CD4-positive, alpha-beta T cell treated with Interleukin-21 for 1 hour (primary cell): ENCODE data around the gene CDA.
"Not testable (repeated sequence)": the region's sequence is repeated elsewhere in the genome, so short reads cannot be mapped to it uniquely, and the experiment has no call there.

Experiments used
- DNase-seq: peaks from one replicate; pipeline ENCODE4 v3.0.0-alpha.2; 2020

Gene CDA

DNA sequence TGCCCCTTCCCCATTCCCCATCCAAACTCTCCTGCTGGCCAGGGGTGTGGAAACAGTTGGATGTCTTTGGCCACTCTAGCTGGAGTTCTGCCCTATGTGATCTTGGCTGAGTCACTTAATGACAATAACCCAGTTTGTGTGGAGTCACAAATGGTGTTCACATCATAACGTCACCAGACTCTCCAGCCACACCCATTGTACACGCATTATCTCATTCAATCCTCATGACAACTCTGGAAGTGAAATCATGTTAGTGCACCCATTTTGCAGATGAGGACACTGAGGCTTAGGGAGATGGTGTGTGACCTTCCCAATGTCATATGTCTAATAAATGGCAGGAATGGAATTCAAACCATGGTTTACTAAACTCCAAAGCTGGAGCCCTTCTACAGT lies 1.2 kb upstream of the CDA start:
- DNase-seq = no peak

GRCh38 chr1:20589331-20590278 lies 708 bp downstream of the CDA start:
- DNase-seq = no peak

- no peak for DNase-seq
These were observed 1.4 kb downstream of the CDA start for GRCh38 chr1:20590306-20590777.

DNA sequence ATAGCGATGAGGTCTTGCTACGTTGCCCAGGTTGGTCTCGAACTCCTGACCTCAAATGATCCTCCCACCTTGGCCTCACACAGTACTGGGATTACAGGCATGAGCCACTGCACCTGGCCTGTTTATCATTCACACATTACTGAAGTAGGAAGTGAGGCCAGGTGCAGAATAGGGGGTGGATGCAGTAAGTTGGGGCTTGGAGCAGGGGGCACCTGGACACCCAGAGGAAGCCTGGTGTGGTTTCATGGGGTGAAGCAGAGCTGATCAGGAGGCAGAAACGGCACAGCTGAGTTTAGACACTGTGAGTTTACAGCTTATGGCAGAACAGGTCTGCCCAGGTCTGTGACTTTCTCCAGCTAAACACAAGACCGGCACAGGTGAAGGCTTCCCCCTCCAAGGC lies 4.9 kb downstream of the CDA start:
- DNase-seq = no peak

- DNase-seq = no peak
These were observed 5.8 kb downstream of the CDA start for GRCh38 chr1:20594746-20595145.

DNA sequence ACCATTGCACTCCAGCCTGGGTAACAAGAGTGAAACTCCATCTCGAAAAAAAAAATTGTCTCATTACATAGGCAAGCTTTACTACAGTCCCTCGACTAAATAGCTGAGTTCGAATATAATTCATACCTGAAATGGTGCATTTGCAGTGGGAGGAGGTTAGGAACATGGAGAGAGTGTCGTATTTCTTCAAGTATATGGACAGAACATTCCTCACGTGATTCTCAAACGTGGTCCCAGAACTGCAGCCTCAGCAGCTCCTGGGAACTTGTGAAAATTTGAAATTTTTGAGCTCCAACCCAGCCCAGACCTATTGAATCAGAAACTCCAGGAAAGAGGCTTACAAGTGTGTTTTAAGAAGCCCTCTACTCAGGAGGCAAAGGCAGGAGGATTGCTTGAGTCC lies 7.2 kb downstream of the CDA start:
- DNase-seq = no peak

GRCh38 chr1:20597650-20598049 lies 8.8 kb downstream of the CDA start:
- no peak for DNase-seq

DNA sequence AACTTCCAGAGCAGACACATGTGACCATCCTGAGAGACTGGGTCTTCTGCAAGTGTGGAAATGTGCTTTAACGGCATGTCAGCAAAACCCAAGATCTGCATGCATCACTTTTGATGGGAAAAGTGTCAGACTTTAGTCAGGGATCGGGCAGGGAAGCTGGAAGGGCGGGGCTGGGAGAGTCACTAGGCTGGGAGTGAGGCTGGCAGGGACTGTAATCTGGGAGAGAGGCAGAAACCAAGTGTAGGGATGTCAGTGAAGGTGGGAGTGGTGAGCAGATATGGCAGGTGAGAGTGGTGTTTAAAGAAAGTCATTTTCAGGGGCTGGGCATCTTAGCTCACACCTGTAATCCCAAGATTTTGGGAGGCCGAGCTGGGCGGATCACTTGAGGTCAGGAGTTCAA lies 11.3 kb downstream of the CDA start:
- no peak for DNase-seq

- no peak for DNase-seq
These were observed 12.4 kb downstream of the CDA start for GRCh38 chr1:20601129-20601825.

GRCh38 chr1:20602851-20603450 lies 14.1 kb downstream of the CDA start:
- no peak for DNase-seq

DNA sequence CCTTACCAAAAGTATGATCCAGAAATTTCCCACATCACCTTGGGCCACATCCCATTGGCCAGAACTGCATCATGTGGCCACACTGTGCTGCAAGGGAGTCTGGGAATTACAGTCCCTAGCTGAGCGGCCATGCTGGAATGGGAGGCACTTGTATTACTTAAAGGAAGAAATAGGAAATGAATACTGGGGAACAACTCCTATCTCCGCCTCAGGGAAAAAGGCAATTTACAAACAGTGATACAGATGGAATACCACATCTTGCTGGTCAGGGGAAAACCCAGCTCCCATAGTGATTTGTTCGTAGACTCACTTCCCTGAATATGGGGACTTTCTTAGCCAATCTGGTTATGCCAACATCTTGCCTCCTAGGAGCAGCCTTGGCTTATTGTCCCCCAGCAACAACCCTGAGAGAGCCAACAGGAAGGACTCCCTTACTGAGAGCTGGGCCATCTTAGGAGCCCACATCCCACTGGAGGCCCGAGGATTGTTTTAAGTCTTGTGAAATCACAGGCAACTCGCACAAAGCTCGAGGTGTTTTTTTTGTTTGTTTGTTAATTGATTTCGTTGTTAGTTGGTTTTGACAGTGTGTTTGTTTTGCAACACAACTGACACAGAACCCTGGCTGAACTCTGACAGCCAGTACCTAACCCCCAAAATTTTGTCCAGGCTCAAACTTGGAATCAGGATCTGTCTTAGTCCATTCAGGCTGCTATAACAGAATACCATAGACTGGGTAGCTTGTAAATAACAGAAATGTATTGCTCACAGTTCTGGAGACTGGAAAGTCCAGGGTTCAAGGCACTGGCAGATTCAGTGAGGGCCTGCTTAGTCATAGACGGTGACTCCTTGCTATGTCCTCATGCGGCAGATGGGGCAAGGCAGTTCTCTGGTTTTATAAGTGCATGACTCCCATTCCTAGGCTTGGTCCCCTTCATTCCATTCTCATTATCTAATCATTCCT lies 14.9 kb downstream of the CDA start:
- DNase-seq = no peak

DNA sequence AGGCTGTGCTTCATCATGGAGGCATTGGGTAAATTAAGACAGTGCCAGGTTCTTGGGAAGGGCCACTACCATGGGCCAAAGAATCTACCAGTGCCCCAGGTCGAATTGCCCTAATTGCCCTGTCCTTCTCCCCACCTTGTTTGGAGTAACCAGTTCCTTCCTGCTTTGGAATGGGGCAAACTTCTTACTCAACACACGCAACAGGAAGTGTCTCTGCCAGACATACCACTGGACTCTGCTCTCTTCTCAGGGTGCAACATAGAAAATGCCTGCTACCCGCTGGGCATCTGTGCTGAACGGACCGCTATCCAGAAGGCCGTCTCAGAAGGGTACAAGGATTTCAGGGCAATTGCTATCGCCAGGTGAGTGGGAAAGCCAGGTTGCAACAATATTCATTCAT lies 15.8 kb downstream of the CDA start:
- no peak for DNase-seq

- not testable (repeated sequence) for DNase-seq
These were observed 18.1 kb downstream of the CDA start for GRCh38 chr1:20606801-20607570.

GRCh38 chr1:20609541-20609940 lies 20.6 kb downstream of the CDA start:
- DNase-seq = no peak

DNA sequence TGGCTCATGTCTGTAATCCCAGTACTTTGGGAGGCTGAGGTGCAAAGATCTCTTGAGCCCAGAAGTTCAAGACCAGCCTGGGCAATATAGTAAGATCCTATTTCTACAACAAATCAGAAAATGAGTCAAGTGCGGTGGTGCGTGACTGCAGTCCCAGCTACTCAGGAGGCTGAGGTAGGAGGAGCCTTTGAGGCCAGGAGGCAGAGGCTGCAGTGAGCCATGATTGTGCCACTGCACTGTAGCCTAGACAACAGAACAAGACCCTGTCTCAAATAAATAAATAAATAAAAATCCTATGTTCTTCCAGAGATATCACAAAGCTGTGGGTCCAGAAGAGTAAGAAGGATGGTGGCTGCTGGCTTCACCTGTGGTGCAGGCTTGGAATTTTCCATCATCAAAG lies 22.1 kb downstream of the CDA start:
- DNase-seq = no peak

GRCh38 chr1:20611652-20612051 lies 22.8 kb downstream of the CDA start:
- DNase-seq = no peak

- DNase-seq = no peak
These were observed 23.4 kb downstream of the CDA start for GRCh38 chr1:20612221-20612746.

GRCh38 chr1:20614131-20614579 lies 25.3 kb downstream of the CDA start:
- DNase-seq = no peak

DNA sequence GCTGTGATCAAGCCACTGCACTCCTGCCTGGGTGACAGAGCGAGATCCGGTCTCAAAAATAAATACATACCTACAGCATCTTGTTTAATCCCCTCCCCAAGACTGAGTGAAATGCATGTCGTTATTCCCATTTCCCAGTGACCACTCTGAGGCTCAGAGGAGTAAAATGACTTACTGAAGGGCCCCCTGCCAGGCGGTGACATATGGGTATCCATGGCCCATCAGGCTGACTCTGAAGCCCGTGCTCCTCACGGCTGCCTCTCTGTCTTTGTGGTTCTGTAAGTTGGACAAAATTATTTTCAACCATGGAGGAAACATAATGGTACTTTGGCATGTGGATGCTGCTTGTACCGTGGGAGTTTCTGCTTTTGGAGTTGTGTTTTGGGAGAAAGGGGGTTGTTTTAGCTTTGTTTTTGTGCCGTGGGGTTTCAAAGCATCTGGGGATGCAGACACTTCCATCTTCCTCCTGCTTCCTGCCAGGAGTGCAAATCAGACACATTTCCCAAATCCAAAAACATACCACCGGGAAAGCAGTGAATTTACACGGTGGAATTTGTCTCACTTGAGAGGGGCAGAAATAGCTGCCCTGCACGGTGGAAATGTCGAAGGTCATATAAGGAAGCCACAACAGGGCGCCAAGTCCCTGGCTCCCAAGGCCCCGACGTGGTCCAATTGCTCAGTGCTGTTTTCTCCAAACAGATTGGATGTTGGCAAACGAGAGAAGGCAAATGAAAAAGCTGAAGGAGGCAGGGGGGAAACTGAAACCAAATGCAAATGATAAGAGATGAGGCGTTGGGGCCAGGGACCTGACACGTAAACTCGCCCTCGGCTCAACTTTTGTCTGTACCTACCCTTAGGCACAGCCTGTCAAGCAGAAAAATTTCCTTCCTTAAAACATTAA lies 27.3 kb downstream of the CDA start:
- DNase-seq = no peak

DNA sequence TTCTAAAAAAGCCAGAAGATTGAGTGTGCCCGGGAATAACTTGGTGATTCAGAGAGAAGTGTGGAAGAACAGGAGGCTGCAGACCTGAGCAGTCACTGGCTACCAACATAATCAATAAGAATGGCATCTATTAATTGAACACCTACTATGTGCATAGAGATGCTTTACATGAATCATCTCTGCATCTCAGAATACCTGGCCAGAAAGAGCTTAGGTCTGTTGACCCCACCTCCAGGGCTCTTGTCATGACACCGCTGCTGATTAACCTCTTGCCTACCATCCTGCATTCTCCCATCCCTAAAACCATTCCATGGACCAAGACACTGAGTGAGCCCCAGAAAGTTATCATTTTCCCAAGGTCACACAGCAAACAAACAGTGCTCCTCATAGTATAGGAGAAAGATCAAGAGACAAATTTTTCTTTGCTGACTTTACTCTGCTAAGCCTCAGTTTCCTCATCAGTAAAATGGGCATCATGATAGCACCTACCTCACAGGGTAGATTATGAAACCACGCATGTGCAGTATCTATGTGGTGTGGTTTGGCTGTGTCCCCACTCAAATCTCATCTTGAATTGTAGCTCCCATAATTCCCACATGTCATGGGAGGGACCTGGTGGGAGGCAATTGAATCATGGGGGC lies 28.1 kb downstream of the CDA start:
- no peak for DNase-seq
